GM18867 (cell line): ENCODE data around the gene ZMIZ1.

ENCODE experiments used
- ATAC-seq: cut with Tn5 transposase; IDR thresholded peaks from one replicate; pipeline ENCODE4 v1.9.1; 2021; ENCODE audit warnings: mild to moderate bottlenecking, moderate library complexity; ENCODE audit not compliant: unreplicated experiment

The ZMIZ1 gene

GRCh38 chr10:79200346-79200745, 131.6 kb downstream of the ZMIZ1 start:
- ATAC-seq: no peak

GRCh38 chr10:79201706-79202105, 132.9 kb downstream of the ZMIZ1 start:
- ATAC-seq: no peak

GRCh38 chr10:79202188-79203013, 133.6 kb downstream of the ZMIZ1 start:
- no peak for ATAC-seq

- ATAC-seq: no peak
Observed at GRCh38 chr10:79203014-79203644, 134.4 kb downstream of the ZMIZ1 start.

DNA sequence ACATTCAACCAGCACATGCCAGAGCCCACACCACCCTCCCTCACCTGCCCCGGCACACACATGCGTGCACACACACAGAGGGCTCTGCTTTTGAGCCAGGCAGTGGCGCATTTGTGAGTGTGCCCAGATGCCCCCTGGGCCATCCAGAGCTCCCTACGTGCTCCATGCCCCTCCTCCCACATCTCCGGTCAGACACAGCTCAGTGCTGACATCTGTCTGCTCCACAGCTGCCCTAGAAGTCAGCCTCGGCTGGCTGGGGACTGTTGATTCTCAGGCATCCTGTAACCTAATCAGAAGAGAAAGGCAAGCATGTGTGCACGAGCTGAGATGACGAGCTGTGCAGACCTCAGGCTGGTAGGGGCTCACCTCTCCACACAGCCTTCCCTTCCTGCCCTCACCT, 135.1 kb downstream of the ZMIZ1 start:
- ATAC-seq: no peak

DNA sequence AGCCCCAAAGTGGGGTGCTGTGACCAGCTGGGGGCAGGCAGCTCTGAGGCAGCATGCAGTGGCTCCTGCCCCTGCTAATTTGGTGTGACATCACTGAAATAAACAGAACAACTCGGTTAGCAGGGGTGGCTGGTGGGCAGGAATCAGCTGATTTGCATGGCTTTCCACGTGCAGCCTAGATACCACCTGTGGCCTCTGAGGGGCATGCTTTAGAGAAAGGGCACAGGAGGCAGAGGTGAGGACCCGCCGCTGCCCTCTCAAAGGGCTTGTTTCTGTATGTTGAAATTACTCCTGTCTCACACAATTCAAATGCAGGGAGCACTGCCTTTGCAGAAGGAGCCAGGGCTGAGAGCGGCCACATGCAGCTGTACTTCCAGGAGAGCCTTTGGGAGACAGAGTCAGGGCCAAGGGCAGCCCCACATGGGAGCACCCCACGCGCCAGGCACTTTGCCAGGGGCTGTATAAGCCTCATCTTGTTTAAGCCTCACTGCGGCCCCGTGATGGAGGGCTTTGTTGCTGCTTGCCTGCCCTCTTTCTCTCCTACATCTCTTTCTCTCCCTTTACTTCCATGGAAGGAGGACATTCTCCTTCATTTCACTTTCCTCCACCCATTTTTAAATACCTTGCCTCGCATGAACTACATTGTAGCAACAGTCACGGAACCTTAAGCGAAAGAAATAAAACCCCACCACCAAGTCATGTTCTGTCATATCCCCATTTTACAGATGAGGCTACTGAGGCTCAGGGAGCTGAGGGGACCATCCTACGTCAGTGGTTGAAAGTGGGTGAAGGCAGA, 137.7 kb downstream of the ZMIZ1 start:
- ATAC-seq: no peak

DNA sequence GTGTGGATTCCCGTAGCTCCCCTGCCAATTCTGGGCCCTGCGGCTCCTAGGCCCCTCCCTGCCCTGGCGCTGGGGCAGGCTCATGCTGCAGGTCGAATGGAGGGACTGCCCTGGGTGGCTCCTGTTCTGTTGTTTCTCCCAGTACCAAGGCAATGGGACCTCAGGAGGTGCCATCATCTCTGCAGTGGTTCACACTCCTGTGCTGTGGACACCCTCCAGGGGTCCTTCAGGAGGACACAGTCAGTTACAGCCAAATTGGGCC, 138.3 kb downstream of the ZMIZ1 start:
- no peak for ATAC-seq

GRCh38 chr10:79207726-79208125, 139.0 kb downstream of the ZMIZ1 start:
- no peak for ATAC-seq

- no peak for ATAC-seq
Observed at GRCh38 chr10:79208251-79208983, 139.7 kb downstream of the ZMIZ1 start.

DNA sequence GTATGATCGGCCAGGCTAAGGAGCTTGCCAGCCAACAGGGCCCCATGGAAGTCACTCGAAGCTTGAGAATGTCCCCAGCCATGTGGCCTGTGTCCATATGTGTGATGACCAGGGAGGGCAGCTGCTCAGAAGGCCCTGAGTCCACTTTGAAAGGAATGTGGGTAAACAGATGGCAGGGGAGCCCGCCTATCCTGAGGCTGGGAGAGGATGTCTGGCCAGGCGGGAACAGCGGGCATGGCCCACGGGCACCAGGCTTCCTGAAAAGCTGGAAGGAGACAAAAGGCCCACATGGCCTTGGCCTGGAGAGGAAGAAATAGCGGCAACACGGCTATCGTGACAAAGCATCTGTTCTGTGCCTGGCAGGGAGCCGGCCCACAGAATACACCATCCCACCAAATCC, 140.6 kb downstream of the ZMIZ1 start:
- ATAC-seq: no peak

- ATAC-seq: no peak
Observed at GRCh38 chr10:79209831-79210230, 141.1 kb downstream of the ZMIZ1 start.

DNA sequence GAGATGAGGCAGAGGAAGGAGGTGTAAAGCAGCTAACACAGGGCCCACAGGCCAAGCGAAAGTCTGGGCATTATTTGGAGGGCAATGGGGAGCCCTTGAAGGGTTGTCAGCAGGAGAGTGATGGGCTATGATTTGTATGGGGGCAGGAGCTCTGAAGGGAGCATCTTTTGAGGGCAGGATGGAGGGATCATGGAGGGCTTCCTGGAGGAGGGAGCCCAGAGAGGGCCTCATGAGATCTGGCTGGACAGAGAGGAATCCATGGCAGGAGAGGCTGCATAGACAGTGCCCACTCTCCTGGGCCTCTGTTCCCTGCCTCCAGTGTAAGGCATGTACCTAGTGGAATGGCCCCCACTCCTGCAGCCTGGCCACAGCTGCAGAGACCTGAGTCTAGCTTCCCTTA, 141.9 kb downstream of the ZMIZ1 start:
- ATAC-seq: no peak

- ATAC-seq: no peak
Observed at GRCh38 chr10:79211616-79212015, 142.8 kb downstream of the ZMIZ1 start.

GRCh38 chr10:79215531-79215930, 146.8 kb downstream of the ZMIZ1 start:
- ATAC-seq: no peak

- ATAC-seq: no peak
Observed at GRCh38 chr10:79219322-79219957, 150.7 kb downstream of the ZMIZ1 start.

DNA sequence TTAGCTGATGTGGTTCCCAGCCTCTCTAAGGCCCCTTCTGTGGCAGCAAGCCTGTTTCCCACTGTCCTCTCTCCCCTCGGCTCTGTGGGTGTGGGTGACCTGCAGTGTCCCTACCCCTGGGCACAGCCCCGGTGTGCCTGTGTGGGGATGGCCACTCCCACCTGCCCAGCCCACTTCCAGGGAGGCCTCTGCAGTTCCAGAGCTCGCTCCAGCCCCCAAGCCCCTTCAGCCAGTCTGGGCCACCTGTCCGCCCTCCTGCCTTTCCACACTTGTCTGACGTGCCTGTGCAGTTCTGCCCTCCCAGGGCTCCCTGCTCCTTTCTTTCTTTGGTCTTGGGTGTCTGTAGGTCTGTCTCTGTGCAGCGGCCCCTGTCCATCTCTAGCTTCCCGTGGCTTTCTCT, 151.5 kb downstream of the ZMIZ1 start:
- no peak for ATAC-seq

DNA sequence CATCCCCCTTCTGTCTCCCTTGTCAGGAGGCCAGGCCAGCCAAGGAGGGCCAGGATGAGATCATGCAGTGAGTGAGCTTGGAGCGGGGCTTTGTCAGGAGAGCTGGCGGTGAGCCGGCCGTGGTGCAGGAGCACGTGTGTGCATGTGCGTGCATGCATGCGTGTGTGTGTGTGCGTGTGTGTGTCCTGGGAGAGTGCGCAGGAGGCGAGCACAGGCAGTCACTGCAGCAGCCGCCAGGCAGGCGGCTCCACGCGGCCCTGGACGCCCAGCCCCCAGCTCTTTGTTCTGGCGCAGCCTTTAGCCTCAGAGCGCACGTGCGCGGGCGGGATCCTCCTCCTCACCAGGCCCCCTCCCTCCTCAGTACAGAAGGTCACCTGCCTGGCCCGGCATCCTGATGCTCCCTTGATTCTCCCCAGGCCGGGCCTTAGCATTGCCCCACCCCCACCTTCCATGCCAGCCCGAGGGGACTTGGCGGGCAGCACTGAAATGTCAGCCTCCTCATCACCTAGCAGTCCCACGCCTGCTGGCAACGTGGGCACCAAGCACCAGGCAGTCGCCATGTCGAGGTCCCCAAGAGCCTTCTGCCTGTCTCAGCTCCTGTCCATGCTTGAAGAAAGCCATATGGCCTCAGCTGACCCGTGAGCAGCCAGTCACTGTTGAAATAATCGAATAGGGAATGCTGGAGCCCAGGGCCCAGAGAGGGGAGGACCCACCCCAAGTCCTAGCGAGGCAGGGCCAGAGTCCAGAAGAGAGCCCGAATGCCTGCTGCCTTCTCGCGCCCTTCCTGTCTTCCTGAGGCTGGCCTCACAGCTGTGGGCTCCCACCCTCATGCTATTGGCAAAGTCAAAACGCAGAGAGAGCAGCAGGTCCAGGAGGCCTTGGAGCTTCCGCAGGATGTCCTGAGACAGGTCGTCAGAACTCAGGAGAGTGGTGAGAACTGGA, 152.6 kb downstream of the ZMIZ1 start:
- ATAC-seq: no peak

DNA sequence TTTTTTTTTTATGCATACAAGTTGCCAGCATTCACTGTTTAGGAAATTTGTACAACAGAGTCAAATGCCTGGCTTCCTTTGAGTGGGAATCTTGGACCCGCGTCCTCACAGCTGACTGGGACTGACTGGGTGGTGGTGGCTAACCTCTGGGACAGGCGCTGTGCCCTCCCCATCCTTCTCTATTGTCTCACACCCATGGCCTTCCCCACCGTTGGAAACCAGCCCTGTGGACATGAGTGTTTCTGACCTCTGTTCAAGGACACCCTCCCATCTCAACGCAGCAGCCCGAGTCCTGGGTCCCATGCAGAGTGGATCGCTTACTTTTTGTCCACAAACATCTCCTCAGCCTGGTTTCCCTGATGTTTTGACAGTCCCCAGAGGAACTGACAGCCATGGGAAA, 153.4 kb downstream of the ZMIZ1 start:
- ATAC-seq: no peak

DNA sequence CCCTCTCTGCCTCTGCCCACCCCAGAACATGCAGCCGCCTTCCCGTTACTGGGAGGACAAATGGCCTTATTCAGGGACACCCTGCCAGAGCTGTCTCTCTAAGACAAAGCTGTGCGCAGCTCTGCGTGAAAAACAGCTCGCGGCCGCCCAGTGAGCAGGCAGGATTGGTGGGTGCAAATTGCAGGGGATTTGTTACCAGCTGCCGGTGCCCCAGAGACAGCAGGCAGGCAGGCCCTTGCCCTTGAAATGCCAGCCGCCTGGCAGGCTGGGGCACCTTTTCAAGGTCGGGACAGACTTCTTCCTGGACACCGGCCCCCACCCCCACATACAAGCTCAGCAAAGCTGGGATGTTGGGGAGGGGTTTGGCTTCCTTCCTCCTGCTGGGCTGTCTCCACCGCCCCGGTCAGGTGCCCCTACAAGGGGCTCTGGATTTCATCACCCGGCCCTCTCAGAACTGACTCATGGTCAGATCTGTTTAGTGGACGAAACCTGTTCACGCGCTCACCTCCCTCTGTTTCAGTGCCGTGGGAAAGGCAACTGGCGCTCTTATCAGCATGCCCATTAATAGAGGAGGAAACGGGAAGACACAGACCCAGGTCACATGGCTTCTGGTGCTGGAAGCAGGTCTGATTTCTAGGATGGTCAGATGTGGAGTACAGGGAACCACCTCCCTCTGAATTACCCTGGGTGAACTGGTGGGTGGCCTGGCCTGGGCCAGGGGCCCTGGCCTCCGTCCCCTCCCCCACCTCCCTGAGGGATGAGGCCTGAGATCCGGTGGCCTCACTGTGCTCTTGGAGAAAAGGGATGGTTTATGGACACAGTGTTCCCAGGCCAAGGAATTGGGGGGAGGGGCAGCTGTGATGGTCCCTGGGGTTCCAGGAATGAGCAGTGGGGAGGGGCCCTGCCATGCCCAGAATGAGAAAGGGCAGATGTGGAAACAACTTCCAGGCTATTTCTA, 154.6 kb downstream of the ZMIZ1 start:
- ATAC-seq: no peak
